ENCODE data around the gene HRCT1.

DNA sequence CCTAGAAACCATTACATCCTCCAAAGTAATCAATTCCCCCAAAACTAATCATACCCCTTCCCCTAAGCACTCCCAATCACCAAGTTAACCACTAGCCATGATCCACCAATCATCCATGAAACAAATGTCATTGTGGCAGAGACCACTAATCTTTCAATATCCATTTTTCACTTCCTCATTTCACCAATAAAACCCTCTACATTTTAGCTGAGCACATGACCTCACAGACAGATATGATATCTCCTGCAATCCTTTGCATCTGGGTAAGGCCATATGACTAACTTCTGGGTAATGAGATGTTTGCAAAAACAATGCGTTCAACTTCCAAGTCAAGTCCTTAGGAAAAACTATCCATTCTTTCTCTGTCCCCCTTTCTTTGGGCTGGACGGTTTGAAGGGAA, 31.2 kb downstream of the HRCT1 start:
- TF ChIP-seq POLR2A (IDR thresholded peaks at IDR 0.05; ENCODE audit: low read depth, low read length), result no peak
- TF ChIP-seq, protein P1, sequence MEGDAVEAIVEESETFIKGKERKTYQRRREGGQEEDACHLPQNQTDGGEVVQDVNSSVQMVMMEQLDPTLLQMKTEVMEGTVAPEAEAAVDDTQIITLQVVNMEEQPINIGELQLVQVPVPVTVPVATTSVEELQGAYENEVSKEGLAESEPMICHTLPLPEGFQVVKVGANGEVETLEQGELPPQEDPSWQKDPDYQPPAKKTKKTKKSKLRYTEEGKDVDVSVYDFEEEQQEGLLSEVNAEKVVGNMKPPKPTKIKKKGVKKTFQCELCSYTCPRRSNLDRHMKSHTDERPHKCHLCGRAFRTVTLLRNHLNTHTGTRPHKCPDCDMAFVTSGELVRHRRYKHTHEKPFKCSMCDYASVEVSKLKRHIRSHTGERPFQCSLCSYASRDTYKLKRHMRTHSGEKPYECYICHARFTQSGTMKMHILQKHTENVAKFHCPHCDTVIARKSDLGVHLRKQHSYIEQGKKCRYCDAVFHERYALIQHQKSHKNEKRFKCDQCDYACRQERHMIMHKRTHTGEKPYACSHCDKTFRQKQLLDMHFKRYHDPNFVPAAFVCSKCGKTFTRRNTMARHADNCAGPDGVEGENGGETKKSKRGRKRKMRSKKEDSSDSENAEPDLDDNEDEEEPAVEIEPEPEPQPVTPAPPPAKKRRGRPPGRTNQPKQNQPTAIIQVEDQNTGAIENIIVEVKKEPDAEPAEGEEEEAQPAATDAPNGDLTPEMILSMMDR (conservative IDR thresholded peaks at IDR 0.05; ENCODE audit: low read depth, low read length), result no peak

All from IMR-90 (cell line).